Measurements from ENCODE around the gene SCUBE1. TPM values are rescaled to one million over a fixed set of nuclear protein-coding genes. Genes with fewer than 3 reads are reported as not detected.

The SCUBE1 gene
- total RNA-seq, 2 experiments from 2014 or later, result not detected

DNA sequence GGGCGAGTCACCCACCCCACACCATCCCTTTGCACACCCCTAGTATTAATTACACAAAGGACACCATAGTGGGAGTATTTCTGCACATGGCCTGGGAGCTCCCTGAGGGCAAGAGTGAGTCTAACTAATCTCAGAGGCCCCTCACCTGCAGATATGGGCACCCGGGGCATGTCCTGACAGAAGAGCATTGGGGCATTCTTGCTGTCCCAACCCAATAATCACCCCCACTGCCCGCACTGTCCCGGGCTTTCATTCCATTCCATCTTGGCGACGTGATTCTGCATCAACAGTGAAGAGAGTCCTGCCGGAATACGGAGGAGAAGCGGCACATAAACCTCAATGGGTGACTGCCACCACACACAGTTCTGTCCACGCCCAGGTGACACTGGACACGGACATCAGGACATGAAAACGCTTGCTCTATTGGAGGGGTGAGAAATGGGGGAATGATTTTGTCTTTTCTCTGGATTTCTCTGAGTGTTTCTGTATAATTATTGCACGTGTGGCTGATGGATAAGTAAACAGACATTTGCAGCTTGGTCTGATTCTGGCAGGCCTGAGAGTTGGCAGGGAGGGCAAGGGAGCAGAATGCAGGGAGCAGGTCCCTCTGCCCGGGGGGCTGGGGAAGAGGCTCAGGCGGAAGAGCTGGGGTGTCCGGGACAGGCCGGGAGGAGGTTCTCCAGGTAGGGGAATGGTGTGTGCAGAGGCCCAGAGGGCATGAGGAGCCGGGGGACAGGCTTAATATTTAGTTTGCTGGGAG, 38.2 kb downstream of the SCUBE1 start:
- Histone ChIP-seq H3K9me2 (ENCODE audit: insufficient read depth, low read length) (no peaks in the 10 kb centered on the region), H2AFZ (ENCODE audit: low read length) (no peak overlapping the region), H3K27ac (ENCODE audit: low read depth, low read length, poor library complexity, severe bottlenecking) (no peak overlapping the region), H3K36me3 (ENCODE audit: insufficient read depth, low read length) (no peaks in the 10 kb centered on the region), H4K20me1 (ENCODE audit: insufficient read depth, low read length) (no peaks in the 10 kb centered on the region), H3K4me2 (ENCODE audit: low read length) (no peak overlapping the region), H3K9me3 (ENCODE audit: low read length) (no peaks in the 10 kb centered on the region), H3K4me3 (ENCODE audit: low read depth, low read length, poor library complexity, severe bottlenecking) (no peak overlapping the region), H3K4me1 (ENCODE audit: insufficient read depth, low read length, poor library complexity, severe bottlenecking) (no peaks in the 10 kb centered on the region), H3K79me2 (ENCODE audit: insufficient read depth, low read depth, low read length) (no peaks in the 10 kb centered on the region)
- ChIA-PET CTCF (ENCODE audit: unreplicated experiment) (no interaction called here), POLR2A (no interaction called here)
- DNase-seq (ENCODE audit: low spot score), result no peak
- BruUV-seq (replicated peaks), result no TSS peak
- intact Hi-C loops (cut with micrococcal nuclease; ENCODE audit: unreplicated experiment), result no loop called here
- TF ChIP-seq EZH2phosphoT487 (IDR thresholded peaks at IDR 0.05; ENCODE audit: borderline replicate concordance, low read depth, low read length) (no peak), CTCF (conservative IDR thresholded peaks at IDR 0.05; ENCODE audit: low read length) (no peak)

DNA sequence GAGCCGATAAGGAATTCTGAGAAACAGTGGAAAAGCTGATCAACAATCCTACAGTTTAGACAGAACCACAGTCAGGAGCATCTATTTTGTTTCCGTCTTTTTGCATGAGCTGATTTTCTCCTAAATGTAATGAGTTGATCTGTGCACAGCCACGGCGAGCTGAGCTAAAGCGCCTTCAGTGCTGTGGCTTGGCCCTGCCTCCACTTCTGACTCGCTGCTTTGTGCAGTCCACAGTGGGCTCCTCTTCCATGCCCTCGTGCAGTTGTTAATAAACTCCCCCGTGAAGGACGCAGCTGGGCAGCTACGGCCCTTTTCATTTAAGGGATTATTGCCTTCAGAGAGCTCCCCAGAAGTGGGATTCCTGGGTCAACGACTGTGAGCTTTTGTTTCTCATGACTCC, 39.4 kb downstream of the SCUBE1 start:
- no peak for TF ChIP-seq CTCF (conservative IDR thresholded peaks at IDR 0.05; ENCODE audit: low read length)
- no peak for TF ChIP-seq EZH2phosphoT487 (IDR thresholded peaks at IDR 0.05; ENCODE audit: borderline replicate concordance, low read depth, low read length)
- BruUV-seq (replicated peaks), result no TSS peak
- ChIA-PET CTCF (ENCODE audit: unreplicated experiment) (no interaction called here), POLR2A (no interaction called here)
- DNase-seq (ENCODE audit: low spot score), result no peak
- H3K9me3 ChIP-seq (ENCODE audit: low read length), result no peaks in the 10 kb centered on the region
- intact Hi-C loops (cut with micrococcal nuclease; ENCODE audit: unreplicated experiment), result no loop called here
- no peaks in the 10 kb centered on the region for H4K20me1 ChIP-seq (ENCODE audit: insufficient read depth, low read length)
- H3K36me3 ChIP-seq (ENCODE audit: insufficient read depth, low read length), result no peaks in the 10 kb centered on the region
- no peak overlapping the region for H2AFZ ChIP-seq (ENCODE audit: low read length)
- H3K4me2 ChIP-seq (ENCODE audit: low read length), result no peak overlapping the region
- H3K9me2 ChIP-seq (ENCODE audit: insufficient read depth, low read length), result no peaks in the 10 kb centered on the region
- no peaks in the 10 kb centered on the region for H3K79me2 ChIP-seq (ENCODE audit: insufficient read depth, low read depth, low read length)
- no peak overlapping the region for H3K27ac ChIP-seq (ENCODE audit: low read depth, low read length, poor library complexity, severe bottlenecking)
- no peaks in the 10 kb centered on the region for H3K4me1 ChIP-seq (ENCODE audit: insufficient read depth, low read length, poor library complexity, severe bottlenecking)
- no peak overlapping the region for H3K4me3 ChIP-seq (ENCODE audit: low read depth, low read length, poor library complexity, severe bottlenecking)

- CTCF ChIA-PET (ENCODE audit: unreplicated experiment), result no interaction called here
- Histone ChIP-seq H3K4me2 (ENCODE audit: low read length) (no peak overlapping the region), H3K27ac (ENCODE audit: low read depth, low read length, poor library complexity, severe bottlenecking) (no peak overlapping the region), H3K9me2 (ENCODE audit: insufficient read depth, low read length) (no peaks in the 10 kb centered on the region), H3K4me1 (ENCODE audit: insufficient read depth, low read length, poor library complexity, severe bottlenecking) (no peaks in the 10 kb centered on the region), H4K20me1 (ENCODE audit: insufficient read depth, low read length) (no peaks in the 10 kb centered on the region), H3K4me3 (ENCODE audit: low read depth, low read length, poor library complexity, severe bottlenecking) (no peak overlapping the region), H3K79me2 (ENCODE audit: insufficient read depth, low read depth, low read length) (no peaks in the 10 kb centered on the region), H2AFZ (ENCODE audit: low read length) (no peak overlapping the region), H3K36me3 (ENCODE audit: insufficient read depth, low read length) (no peaks in the 10 kb centered on the region), H3K9me3 (ENCODE audit: low read length) (no peaks in the 10 kb centered on the region)
- DNase-seq (ENCODE audit: low spot score), result no peak
- BruUV-seq (replicated peaks), result no TSS peak
- TF ChIP-seq EZH2phosphoT487 (IDR thresholded peaks at IDR 0.05; ENCODE audit: borderline replicate concordance, low read depth, low read length) (no peak), CTCF (conservative IDR thresholded peaks at IDR 0.05; ENCODE audit: low read length) (no peak)
- POLR2A ChIA-PET, result interaction anchor here (0.8 kb wide), 1 partner anchor 387 kb away, joined by 3 read pairs; no protein-coding TSS in a partner anchor
- intact Hi-C loops (cut with micrococcal nuclease; ENCODE audit: unreplicated experiment), result no loop called here
Observed at GRCh38 chr22:43303166-43303565, 40.0 kb downstream of the SCUBE1 start.
